AG09309 (cell line): ENCODE data around the gene CEP95.

ENCODE experiments used
- DNase-seq: peaks from one replicate; pipeline ENCODE4 v3.0.0-alpha.2; 2010; ENCODE audit warnings: low read depth
- H3K4me3 ChIP-seq: 2 replicates; pipeline ENCODE4 v1.5.1; 2011; ENCODE audit warnings: mild to moderate bottlenecking, low read depth, low read length, moderate library complexity; ENCODE audit not compliant: control insufficient read depth
- CTCF ChIP-seq: IDR thresholded peaks from 2 replicates; pipeline ENCODE4 v1.5.1; 2011; ENCODE audit warnings: mild to moderate bottlenecking, low read depth, low read length, inconsistent platforms; ENCODE audit not compliant: insufficient read depth, control insufficient read depth; ENCODE audit errors: missing control alignments

Gene CEP95

GRCh38 chr17:64500862-64501765 lies 5.7 kb upstream of the CEP95 start:
- H3K4me3 ChIP-seq: no peak overlapping the region
- no peak for TF ChIP-seq CTCF
- DNase-seq: no peak

GRCh38 chr17:64502021-64502420 lies 4.8 kb upstream of the CEP95 start:
- no peak for TF ChIP-seq CTCF
- H3K4me3 ChIP-seq: no peak overlapping the region
- DNase-seq: no peak

- TF ChIP-seq CTCF: no peak
- H3K4me3 ChIP-seq: no peak overlapping the region
- DNase-seq: no peak
These were observed 4.0 kb upstream of the CEP95 start for GRCh38 chr17:64502809-64503208.

GRCh38 chr17:64503341-64503740 lies 3.4 kb upstream of the CEP95 start:
- peak overlapping the region; percentile 97 for H3K4me3 ChIP-seq
- DNase-seq: no peak
- TF ChIP-seq CTCF: no peak

- H3K4me3 ChIP-seq: peak overlapping the region; percentile 97
- TF ChIP-seq CTCF: no peak
- no peak for DNase-seq
These were observed 2.7 kb upstream of the CEP95 start for GRCh38 chr17:64503821-64504768.

- no peak for TF ChIP-seq CTCF
- DNase-seq: peak; percentile 39
- peak overlapping the region; percentile 97 for H3K4me3 ChIP-seq
These were observed 1.9 kb upstream of the CEP95 start for GRCh38 chr17:64504769-64505339.
